GM21423 (cell line): ENCODE data around the gene DISC1.
A peak's percentile ranks its signal among the peaks of the same experiment; 100 is the strongest.
"Not testable (repeated sequence)": the region's sequence is repeated elsewhere in the genome, so short reads cannot be mapped to it uniquely, and the experiment has no call there.

Experiments used
- ATAC-seq: cut with Tn5 transposase; IDR thresholded peaks from one replicate; pipeline ENCODE4 v1.9.1; 2021; ENCODE audit warnings: mild to moderate bottlenecking, moderate library complexity; ENCODE audit not compliant: unreplicated experiment

Gene DISC1

GRCh38 chr1:231605149-231606100 lies 21.2 kb upstream of the DISC1 start:
- ATAC-seq: no peak

GRCh38 chr1:231606712-231607111 lies 19.9 kb upstream of the DISC1 start:
- ATAC-seq: no peak

GRCh38 chr1:231610388-231610787 lies 16.2 kb upstream of the DISC1 start:
- no peak for ATAC-seq

- ATAC-seq: no peak
These were observed 15.5 kb upstream of the DISC1 start for GRCh38 chr1:231611111-231611510.

GRCh38 chr1:231611851-231612250 lies 14.7 kb upstream of the DISC1 start:
- ATAC-seq: no peak

GRCh38 chr1:231612393-231613089 lies 14.0 kb upstream of the DISC1 start:
- peak; percentile 99 for ATAC-seq

- no peak for ATAC-seq
These were observed 12.9 kb upstream of the DISC1 start for GRCh38 chr1:231613419-231614349.

- ATAC-seq: no peak
These were observed 9.9 kb upstream of the DISC1 start for GRCh38 chr1:231616667-231617066.

GRCh38 chr1:231618609-231619256 lies 7.9 kb upstream of the DISC1 start:
- ATAC-seq: no peak

- no peak for ATAC-seq
These were observed 7.3 kb upstream of the DISC1 start for GRCh38 chr1:231619257-231619634.

GRCh38 chr1:231625042-231625441 lies 1.5 kb upstream of the DISC1 start:
- ATAC-seq: not testable (repeated sequence)

- ATAC-seq: no peak
These were observed 535 bp upstream of the DISC1 start for GRCh38 chr1:231625975-231626534.

- ATAC-seq: peak; percentile 58
These were observed 493 bp downstream of the DISC1 start for GRCh38 chr1:231626951-231627614.

- ATAC-seq: no peak
These were observed 1.8 kb downstream of the DISC1 start for GRCh38 chr1:231628207-231628876.

GRCh38 chr1:231629132-231629531 lies 2.5 kb downstream of the DISC1 start:
- no peak for ATAC-seq

- ATAC-seq: no peak
These were observed 4.1 kb downstream of the DISC1 start for GRCh38 chr1:231630558-231631205.

- ATAC-seq: no peak
These were observed 5.1 kb downstream of the DISC1 start for GRCh38 chr1:231631717-231632116.

GRCh38 chr1:231632119-231632518 lies 5.5 kb downstream of the DISC1 start:
- no peak for ATAC-seq
